ENCODE results near the gene GRID2.

Gene GRID2

GRCh38 chr4:93749292-93749761 is 1445.6 kb downstream of the GRID2 start:
- Histone ChIP-seq H3K27me3 (replicated peaks; ENCODE audit: control insufficient read depth, insufficient read depth, low read length) (no peaks in the 10 kb centered on the region), H3K4me3 (ENCODE audit: low read length) (no peak overlapping the region), H3K9me3 (ENCODE audit: control insufficient read depth, low read length) (no peaks in the 10 kb centered on the region), H3K4me1 (ENCODE audit: control insufficient read depth, insufficient read depth, low read length) (peaks cover 9% of the 10 kb centered on the region), H3K36me3 (ENCODE audit: control insufficient read depth, insufficient read depth, low read length, severe bottlenecking) (no peaks in the 10 kb centered on the region), H3K9ac (ENCODE audit: low read length) (no peak overlapping the region)
- DNase-seq (ENCODE audit: low read depth) = no peak

- H3K9ac ChIP-seq (ENCODE audit: low read length) = no peak overlapping the region
- DNase-seq (ENCODE audit: low read depth) = no peak
- H3K4me3 ChIP-seq (ENCODE audit: low read length) = no peak overlapping the region
- no peaks in the 10 kb centered on the region for H3K4me1 ChIP-seq (ENCODE audit: control insufficient read depth, insufficient read depth, low read length)
- H3K36me3 ChIP-seq (ENCODE audit: control insufficient read depth, insufficient read depth, low read length, severe bottlenecking) = no peaks in the 10 kb centered on the region
- H3K9me3 ChIP-seq (ENCODE audit: control insufficient read depth, low read length) = no peaks in the 10 kb centered on the region
- no peaks in the 10 kb centered on the region for H3K27me3 ChIP-seq (replicated peaks; ENCODE audit: control insufficient read depth, insufficient read depth, low read length)
Measured at GRCh38 chr4:93751411-93751810, 1447.6 kb downstream of the GRID2 start.

GRCh38 chr4:93756101-93756500 is 1452.3 kb downstream of the GRID2 start:
- DNase-seq (ENCODE audit: low read depth) = no peak
- Histone ChIP-seq H3K36me3 (ENCODE audit: control insufficient read depth, insufficient read depth, low read length, severe bottlenecking) (no peaks in the 10 kb centered on the region), H3K4me3 (ENCODE audit: low read length) (no peak overlapping the region), H3K9ac (ENCODE audit: low read length) (no peak overlapping the region), H3K9me3 (ENCODE audit: control insufficient read depth, low read length) (no peaks in the 10 kb centered on the region), H3K27me3 (replicated peaks; ENCODE audit: control insufficient read depth, insufficient read depth, low read length) (no peaks in the 10 kb centered on the region), H3K4me1 (ENCODE audit: control insufficient read depth, insufficient read depth, low read length) (peaks cover 9% of the 10 kb centered on the region)

GRCh38 chr4:93759506-93759905 is 1455.7 kb downstream of the GRID2 start:
- Histone ChIP-seq H3K27me3 (replicated peaks; ENCODE audit: control insufficient read depth, insufficient read depth, low read length) (no peaks in the 10 kb centered on the region), H3K4me3 (ENCODE audit: low read length) (no peak overlapping the region), H3K9me3 (ENCODE audit: control insufficient read depth, low read length) (no peaks in the 10 kb centered on the region), H3K4me1 (ENCODE audit: control insufficient read depth, insufficient read depth, low read length) (peaks cover 9% of the 10 kb centered on the region), H3K9ac (ENCODE audit: low read length) (no peak overlapping the region), H3K36me3 (ENCODE audit: control insufficient read depth, insufficient read depth, low read length, severe bottlenecking) (no peaks in the 10 kb centered on the region)
- DNase-seq (ENCODE audit: low read depth) = no peak

- no peak for DNase-seq (ENCODE audit: low read depth)
- Histone ChIP-seq H3K4me3 (ENCODE audit: low read length) (no peak overlapping the region), H3K9me3 (ENCODE audit: control insufficient read depth, low read length) (no peaks in the 10 kb centered on the region), H3K4me1 (ENCODE audit: control insufficient read depth, insufficient read depth, low read length) (peaks cover 9% of the 10 kb centered on the region), H3K9ac (ENCODE audit: low read length) (no peak overlapping the region), H3K27me3 (replicated peaks; ENCODE audit: control insufficient read depth, insufficient read depth, low read length) (no peaks in the 10 kb centered on the region), H3K36me3 (ENCODE audit: control insufficient read depth, insufficient read depth, low read length, severe bottlenecking) (no peaks in the 10 kb centered on the region)
Measured at GRCh38 chr4:93760284-93760683, 1456.5 kb downstream of the GRID2 start.

GRCh38 chr4:93761286-93761685 is 1457.5 kb downstream of the GRID2 start:
- Histone ChIP-seq H3K36me3 (ENCODE audit: control insufficient read depth, insufficient read depth, low read length, severe bottlenecking) (no peaks in the 10 kb centered on the region), H3K4me1 (ENCODE audit: control insufficient read depth, insufficient read depth, low read length) (peaks cover 9% of the 10 kb centered on the region), H3K4me3 (ENCODE audit: low read length) (no peak overlapping the region), H3K9me3 (ENCODE audit: control insufficient read depth, low read length) (no peaks in the 10 kb centered on the region), H3K9ac (ENCODE audit: low read length) (no peak overlapping the region), H3K27me3 (replicated peaks; ENCODE audit: control insufficient read depth, insufficient read depth, low read length) (no peaks in the 10 kb centered on the region)
- DNase-seq (ENCODE audit: low read depth) = no peak

GRCh38 chr4:93764639-93765246 is 1461.0 kb downstream of the GRID2 start:
- H3K9me3 ChIP-seq (ENCODE audit: control insufficient read depth, low read length) = no peaks in the 10 kb centered on the region
- no peaks in the 10 kb centered on the region for H3K36me3 ChIP-seq (ENCODE audit: control insufficient read depth, insufficient read depth, low read length, severe bottlenecking)
- DNase-seq (ENCODE audit: low read depth) = peak; percentile 83
- no peak overlapping the region for H3K9ac ChIP-seq (ENCODE audit: low read length)
- peaks cover 10% of the 10 kb centered on the region for H3K4me1 ChIP-seq (ENCODE audit: control insufficient read depth, insufficient read depth, low read length)
- H3K4me3 ChIP-seq (ENCODE audit: low read length) = no peak overlapping the region
- peaks cover 6% of the 10 kb centered on the region for H3K27me3 ChIP-seq (replicated peaks; ENCODE audit: control insufficient read depth, insufficient read depth, low read length)

GRCh38 chr4:93767917-93768316 is 1464.2 kb downstream of the GRID2 start:
- Histone ChIP-seq H3K4me1 (ENCODE audit: control insufficient read depth, insufficient read depth, low read length) (peaks cover 9% of the 10 kb centered on the region), H3K9me3 (ENCODE audit: control insufficient read depth, low read length) (no peaks in the 10 kb centered on the region), H3K9ac (ENCODE audit: low read length) (no peak overlapping the region), H3K4me3 (ENCODE audit: low read length) (no peak overlapping the region), H3K36me3 (ENCODE audit: control insufficient read depth, insufficient read depth, low read length, severe bottlenecking) (no peaks in the 10 kb centered on the region), H3K27me3 (replicated peaks; ENCODE audit: control insufficient read depth, insufficient read depth, low read length) (peaks cover 6% of the 10 kb centered on the region)
- DNase-seq (ENCODE audit: low read depth) = no peak

GRCh38 chr4:93770201-93770600 is 1466.4 kb downstream of the GRID2 start:
- Histone ChIP-seq H3K27me3 (replicated peaks; ENCODE audit: control insufficient read depth, insufficient read depth, low read length) (peaks cover 6% of the 10 kb centered on the region), H3K4me1 (ENCODE audit: control insufficient read depth, insufficient read depth, low read length) (peaks cover 9% of the 10 kb centered on the region), H3K9ac (ENCODE audit: low read length) (no peak overlapping the region), H3K4me3 (ENCODE audit: low read length) (no peak overlapping the region), H3K9me3 (ENCODE audit: control insufficient read depth, low read length) (no peaks in the 10 kb centered on the region), H3K36me3 (ENCODE audit: control insufficient read depth, insufficient read depth, low read length, severe bottlenecking) (no peaks in the 10 kb centered on the region)
- DNase-seq (ENCODE audit: low read depth) = no peak

GRCh38 chr4:93771640-93772411 is 1468.1 kb downstream of the GRID2 start:
- no peak overlapping the region for H3K9ac ChIP-seq (ENCODE audit: low read length)
- no peak for DNase-seq (ENCODE audit: low read depth)
- H3K4me3 ChIP-seq (ENCODE audit: low read length) = no peak overlapping the region
- H3K27me3 ChIP-seq (replicated peaks; ENCODE audit: control insufficient read depth, insufficient read depth, low read length) = peaks cover 6% of the 10 kb centered on the region
- no peaks in the 10 kb centered on the region for H3K9me3 ChIP-seq (ENCODE audit: control insufficient read depth, low read length)
- H3K36me3 ChIP-seq (ENCODE audit: control insufficient read depth, insufficient read depth, low read length, severe bottlenecking) = no peaks in the 10 kb centered on the region
- H3K4me1 ChIP-seq (ENCODE audit: control insufficient read depth, insufficient read depth, low read length) = peaks cover 9% of the 10 kb centered on the region

GRCh38 chr4:93772858-93773257 is 1469.1 kb downstream of the GRID2 start:
- peaks cover 2% of the 10 kb centered on the region for H3K4me1 ChIP-seq (ENCODE audit: control insufficient read depth, insufficient read depth, low read length)
- H3K4me3 ChIP-seq (ENCODE audit: low read length) = no peak overlapping the region
- DNase-seq (ENCODE audit: low read depth) = no peak

More at GRCh38 chr4:93772858-93773257, 1469.1 kb downstream of the GRID2 start:
- peaks cover 6% of the 10 kb centered on the region for H3K27me3 ChIP-seq (replicated peaks; ENCODE audit: control insufficient read depth, insufficient read depth, low read length)
- no peaks in the 10 kb centered on the region for H3K36me3 ChIP-seq (ENCODE audit: control insufficient read depth, insufficient read depth, low read length, severe bottlenecking)
- no peaks in the 10 kb centered on the region for H3K9me3 ChIP-seq (ENCODE audit: control insufficient read depth, low read length)
- H3K9ac ChIP-seq (ENCODE audit: low read length) = no peak overlapping the region

All from adipocyte (in vitro differentiated cells).